VCaP (cell line): ENCODE measurements around the gene SEPSECS.
"Not testable (repeated sequence)": the region's sequence is repeated elsewhere in the genome, so short reads cannot be mapped to it uniquely, and the experiment has no call there.

Source experiments
- H3K27ac ChIP-seq: fragments of 450-650 bp; 2 replicates; pipeline ENCODE4 v1.5.1; 2017
- TF ChIP-seq, protein P1 (sequence below): fragments of 450-650 bp; conservative IDR thresholded peaks from 2 replicates; pipeline ENCODE4 v1.5.1; 2017; ENCODE audit warnings: mild to moderate bottlenecking, moderate library complexity

The SEPSECS gene

DNA sequence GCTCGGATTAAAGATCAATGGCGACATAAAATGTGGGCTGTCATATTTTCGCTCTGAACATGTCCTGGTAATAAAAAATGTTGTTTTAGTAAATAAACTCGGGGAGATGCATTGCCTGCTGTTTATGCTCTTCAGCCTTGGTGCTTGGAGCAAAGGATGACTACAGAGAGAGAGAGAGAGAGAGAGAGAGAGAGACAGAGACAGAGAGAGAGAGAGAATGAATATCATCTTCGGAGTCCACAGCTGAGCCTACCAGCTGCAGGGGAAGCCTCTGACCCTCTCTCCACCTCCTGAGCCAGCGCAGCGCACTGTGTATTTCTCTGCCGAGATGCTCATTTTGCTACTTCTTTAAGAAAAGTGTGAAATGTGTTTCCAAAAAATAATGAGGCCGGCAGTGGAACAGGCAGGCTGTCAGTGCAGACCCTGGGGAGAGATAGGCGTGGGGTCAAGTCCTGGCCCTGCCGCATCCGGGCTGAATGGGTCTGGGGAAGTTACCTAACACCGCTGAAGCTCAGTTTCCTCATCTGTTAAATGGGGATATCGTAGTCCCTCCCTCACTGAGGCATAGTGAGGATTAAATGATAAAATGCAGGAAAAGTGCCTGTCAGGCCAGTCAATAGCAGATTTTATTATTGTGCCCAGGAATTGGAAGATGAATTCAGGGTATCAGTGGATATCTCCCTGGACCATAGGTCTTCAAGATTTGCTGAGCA, 71.0 kb downstream of the SEPSECS start:
- TF ChIP-seq, protein P1, sequence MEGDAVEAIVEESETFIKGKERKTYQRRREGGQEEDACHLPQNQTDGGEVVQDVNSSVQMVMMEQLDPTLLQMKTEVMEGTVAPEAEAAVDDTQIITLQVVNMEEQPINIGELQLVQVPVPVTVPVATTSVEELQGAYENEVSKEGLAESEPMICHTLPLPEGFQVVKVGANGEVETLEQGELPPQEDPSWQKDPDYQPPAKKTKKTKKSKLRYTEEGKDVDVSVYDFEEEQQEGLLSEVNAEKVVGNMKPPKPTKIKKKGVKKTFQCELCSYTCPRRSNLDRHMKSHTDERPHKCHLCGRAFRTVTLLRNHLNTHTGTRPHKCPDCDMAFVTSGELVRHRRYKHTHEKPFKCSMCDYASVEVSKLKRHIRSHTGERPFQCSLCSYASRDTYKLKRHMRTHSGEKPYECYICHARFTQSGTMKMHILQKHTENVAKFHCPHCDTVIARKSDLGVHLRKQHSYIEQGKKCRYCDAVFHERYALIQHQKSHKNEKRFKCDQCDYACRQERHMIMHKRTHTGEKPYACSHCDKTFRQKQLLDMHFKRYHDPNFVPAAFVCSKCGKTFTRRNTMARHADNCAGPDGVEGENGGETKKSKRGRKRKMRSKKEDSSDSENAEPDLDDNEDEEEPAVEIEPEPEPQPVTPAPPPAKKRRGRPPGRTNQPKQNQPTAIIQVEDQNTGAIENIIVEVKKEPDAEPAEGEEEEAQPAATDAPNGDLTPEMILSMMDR: no peak
- no peak overlapping the region for H3K27ac ChIP-seq

DNA sequence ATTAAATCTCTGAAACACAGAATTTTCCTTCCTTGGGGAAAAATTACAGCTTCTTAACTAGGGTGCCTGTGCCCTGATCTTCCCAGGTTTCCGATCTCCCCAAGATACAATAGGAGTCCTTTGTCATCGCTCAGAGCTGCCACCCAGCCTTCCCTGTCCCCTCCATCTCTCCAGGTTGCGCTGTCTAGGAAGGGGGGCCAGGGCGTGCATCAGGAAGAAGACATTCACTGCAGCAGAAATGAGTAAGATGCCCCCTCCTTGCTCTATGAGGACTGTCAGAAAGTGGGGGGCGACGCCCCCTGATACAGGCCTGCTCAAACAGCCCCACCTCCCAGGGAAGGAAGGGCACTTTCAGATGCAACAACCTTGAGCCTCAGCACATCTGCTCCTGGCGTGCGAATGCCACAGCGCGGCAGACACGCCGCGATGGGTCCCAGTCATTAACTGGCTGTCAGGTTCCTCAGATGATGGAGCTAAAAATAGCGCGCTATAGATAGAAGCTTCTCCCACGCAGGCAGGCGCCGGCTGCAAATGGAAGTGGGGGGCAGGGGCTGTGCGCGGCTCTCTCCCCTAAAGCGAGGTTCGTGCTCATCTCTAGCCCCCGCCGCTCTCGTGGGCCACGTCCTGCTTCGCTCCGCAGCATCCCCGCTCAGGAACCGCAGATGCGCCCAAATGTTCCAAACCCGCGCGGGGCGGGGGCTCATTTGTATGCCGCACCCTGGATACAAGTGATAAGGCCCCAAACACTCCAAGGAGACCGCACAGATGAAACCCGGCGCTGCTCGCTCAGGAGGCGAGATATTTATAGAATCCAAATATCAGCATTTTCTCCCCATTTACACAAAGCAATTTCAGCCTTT, 71.9 kb downstream of the SEPSECS start:
- TF ChIP-seq, protein P1: no peak
- H3K27ac ChIP-seq: no peak overlapping the region

DNA sequence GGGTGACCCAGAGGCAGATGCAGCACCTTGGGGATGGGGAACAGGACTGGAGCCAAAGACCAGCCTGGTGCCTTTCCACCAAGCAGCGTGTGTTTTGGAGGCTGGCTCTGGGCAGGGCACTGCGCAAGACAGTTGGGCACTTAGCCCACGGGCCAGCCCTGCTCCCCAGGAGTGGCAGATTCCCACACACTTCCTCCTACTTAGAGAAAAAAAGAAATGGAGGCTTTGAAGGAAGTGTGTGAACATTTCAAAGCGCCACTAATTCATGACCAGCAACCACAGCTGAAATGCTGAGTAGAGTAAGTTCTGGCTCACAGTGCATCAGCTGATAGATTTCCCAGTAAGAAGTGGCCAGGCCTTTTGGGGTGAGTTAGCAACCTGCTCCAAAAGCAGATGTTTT, 74.6 kb downstream of the SEPSECS start:
- TF ChIP-seq, protein P1: no peak
- no peak overlapping the region for H3K27ac ChIP-seq

DNA sequence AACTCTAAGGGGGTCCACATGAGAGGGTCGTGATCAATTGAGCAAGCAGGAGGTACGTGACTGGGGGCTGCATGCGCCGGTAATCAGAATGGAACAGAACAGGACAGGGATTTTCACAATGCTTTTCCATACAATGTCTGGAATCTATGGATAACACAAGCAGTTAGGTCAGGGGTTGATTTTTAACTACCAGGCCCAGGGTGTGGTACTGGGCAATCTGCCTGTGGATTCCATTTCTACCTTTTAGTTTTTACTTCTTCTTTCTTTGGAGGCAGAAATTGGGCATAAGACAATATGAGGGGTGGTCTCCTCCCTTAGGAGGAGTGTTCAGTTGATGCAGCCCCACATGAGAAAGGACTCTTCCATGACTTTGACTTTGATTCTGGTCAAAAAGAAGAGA, 76.8 kb downstream of the SEPSECS start:
- not testable (repeated sequence) for H3K27ac ChIP-seq

DNA sequence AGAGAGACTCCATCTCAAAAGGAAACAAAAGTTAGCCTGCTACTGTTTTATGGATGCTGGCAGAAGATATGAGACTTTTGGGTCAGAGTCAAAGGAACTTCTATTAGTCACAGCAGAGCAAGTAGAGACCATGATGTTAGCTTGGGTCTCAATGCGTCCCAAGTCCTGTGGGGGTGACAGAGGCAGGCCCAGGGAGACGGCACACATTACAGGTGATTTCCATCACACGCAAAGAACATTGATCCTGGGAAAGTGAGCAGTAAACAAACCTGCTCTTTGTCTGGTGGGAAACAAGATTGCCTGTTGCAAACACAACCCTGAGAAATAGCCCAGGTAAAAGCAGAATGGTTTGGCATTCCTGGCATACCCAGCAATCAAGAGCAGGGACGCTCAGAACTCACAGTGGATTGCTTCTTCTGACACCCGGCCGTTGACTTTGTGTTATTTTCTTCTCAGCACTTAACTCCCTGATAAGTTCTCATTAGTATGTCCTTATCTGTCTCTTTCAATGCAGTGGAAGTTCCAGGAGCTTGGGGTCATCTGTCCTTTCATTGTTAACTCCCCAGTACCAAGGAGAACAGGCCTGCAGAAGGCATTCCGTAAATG, 78.3 kb downstream of the SEPSECS start:
- H3K27ac ChIP-seq: no peak overlapping the region
- TF ChIP-seq, protein P1: no peak

DNA sequence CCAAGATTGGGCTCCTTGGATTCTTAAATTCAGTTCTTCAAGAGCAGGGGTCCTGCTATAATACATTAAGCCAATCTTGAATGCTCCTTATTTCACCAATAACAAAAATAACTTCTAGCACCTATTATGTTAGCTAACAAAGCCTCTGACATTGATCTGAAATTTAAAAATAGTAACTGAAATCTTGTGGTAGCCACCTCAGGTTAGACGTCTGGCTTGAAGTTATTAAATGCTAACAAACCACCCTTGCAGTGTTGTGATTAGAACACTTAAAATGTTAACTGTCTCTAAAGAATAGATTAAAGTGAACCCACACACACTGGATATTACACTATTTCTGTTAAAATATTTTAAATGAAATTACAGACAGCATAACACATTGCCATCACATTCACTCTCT, 79.7 kb downstream of the SEPSECS start:
- TF ChIP-seq, protein P1: no peak
- H3K27ac ChIP-seq: no peak overlapping the region

DNA sequence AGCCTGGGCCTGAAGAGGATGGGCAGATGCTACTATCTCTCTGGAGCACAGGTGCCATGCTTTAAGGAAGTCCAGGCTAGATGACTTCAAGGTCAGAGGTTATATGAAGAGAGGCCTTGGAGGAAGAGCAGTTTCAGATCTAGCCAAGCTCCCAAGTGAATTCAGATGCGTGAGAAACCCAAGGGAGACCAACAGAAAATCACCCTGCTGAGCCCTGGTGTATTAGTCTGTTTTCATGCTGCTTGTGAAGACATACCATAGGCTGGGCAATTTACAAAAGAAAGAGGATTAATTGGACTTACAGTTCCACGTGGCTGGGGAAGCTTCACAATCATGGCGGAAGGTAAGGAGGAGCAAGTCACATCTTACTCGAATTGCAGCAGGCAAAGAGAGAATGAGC, 81.7 kb downstream of the SEPSECS start:
- H3K27ac ChIP-seq: peak overlapping the region; percentile 26; the same call in 1 of the 2 replicates
- TF ChIP-seq, protein P1: no peak
